B cell (primary cell): ENCODE results near the gene BOLA2B. TPM values are rescaled to one million over a fixed set of nuclear protein-coding genes. Genes with fewer than 3 reads are reported as not detected.
"Not testable (repeated sequence)": the region's sequence is repeated elsewhere in the genome, so short reads cannot be mapped to it uniquely, and the experiment has no call there.

Source experiments
- ATAC-seq: fragments of 200-7000 bp; cut with Tn5 transposase; one replicate; pipeline ENCODE4 v1.10.0; 2021; ENCODE audit warnings: low read depth, mild to moderate bottlenecking, moderate number of reproducible peaks, moderate library complexity
- CTCF ChIA-PET: fragments of 350-600 bp; sonication (Branson Sonifier 250); formaldehyde crosslinking; loops from one replicate; lab custom pipeline; 2021; ENCODE audit warnings: antibody characterized with exemption, inconsistent platforms; lab: Charles Lee
- POLR2A ChIA-PET: fragments of 350-600 bp; sonication (Branson Sonifier 250); formaldehyde crosslinking; loops from one replicate; lab custom pipeline; 2021; ENCODE audit warnings: antibody characterized with exemption; lab: Charles Lee
- DNase-seq: peaks from one replicate; pipeline ENCODE4 v3.0.0; 2013
- H2AFZ ChIP-seq: 2 replicates; pipeline ENCODE4 v1.6.1; 2012; ENCODE audit warnings: mild to moderate bottlenecking, low read depth, low read length; ENCODE audit not compliant: insufficient read depth, poor library complexity, severe bottlenecking
- H3K27ac ChIP-seq, 2 donors: 1 replicate in 1 of 2; 2 replicates in 1 of 2; pipeline ENCODE4 v1.5.1; 2012 to 2013; ENCODE audit warnings: low read length in 2 of 2, mild to moderate bottlenecking in 2 of 2, moderate library complexity in 1 of 2
- H3K27me3 ChIP-seq, 4 experiments: fragments of 200-600 bp in 1 of 4; sonication (generic) in 1 of 4; replicated peaks in 1 of 4; 1 replicate in 2 of 4; 2 replicates in 2 of 4; pipeline versions ENCODE4 v1.6.1 to v1.7.0; 2013 to 2016; ENCODE audit warnings: low read length in 3 of 4, mild to moderate bottlenecking in 2 of 4, mixed read lengths in 1 of 4, moderate library complexity in 1 of 4; ENCODE audit not compliant: insufficient read depth in 4 of 4, control insufficient read depth in 3 of 4; ENCODE audit errors: control extremely low read depth in 1 of 4
- H3K36me3 ChIP-seq, 2 experiments: replicated peaks in 1 of 2; 1 replicate in 1 of 2; 2 replicates in 1 of 2; pipeline versions ENCODE4 v1.6.1 to v1.7.1; 2013; ENCODE audit warnings: low read length in 1 of 2; ENCODE audit not compliant: insufficient read depth in 2 of 2, control insufficient read depth in 1 of 2; ENCODE audit errors: control extremely low read depth in 1 of 2, extremely low read depth in 1 of 2
- H3K4me1 ChIP-seq, 2 donors: fragments of 200-600 bp in 1 of 2; sonication (generic) in 1 of 2; 1 replicate in 1 of 2; 2 replicates in 1 of 2; pipeline versions ENCODE4 v1.5.1 to v1.6.1; 2013 to 2017; ENCODE audit warnings: low read length in 2 of 2; ENCODE audit not compliant: control insufficient read depth in 2 of 2, insufficient read depth in 2 of 2
- H3K4me2 ChIP-seq: replicated peaks from 2 replicates; pipeline ENCODE3; 2012; ENCODE audit warnings: mild to moderate bottlenecking, low read depth, low read length; ENCODE audit not compliant: poor library complexity, severe bottlenecking
- H3K4me3 ChIP-seq, 5 experiments: fragments of 200-600 bp in 1 of 5; sonication (generic) in 1 of 5; 1 replicate in 3 of 5; 2 replicates in 2 of 5; pipeline versions ENCODE4 v1.5.1 to v1.7.0; 2011 to 2016; ENCODE audit warnings: low read length in 4 of 5, mild to moderate bottlenecking in 4 of 5, low read depth in 2 of 5, control low read depth in 1 of 5, moderate library complexity in 1 of 5; ENCODE audit not compliant: insufficient read depth in 1 of 5; ENCODE audit errors: control extremely low read depth in 1 of 5, extremely low read depth in 1 of 5
- H3K79me2 ChIP-seq: fragments of 200-600 bp; sonication (generic); one replicate; pipeline ENCODE4 v1.6.0; 2016; ENCODE audit warnings: low read length; ENCODE audit not compliant: control insufficient read depth, insufficient read depth
- H3K9ac ChIP-seq: fragments of 200-600 bp; sonication (generic); 2 replicates; pipeline ENCODE4 v1.6.1; 2017; ENCODE audit warnings: mild to moderate bottlenecking, low read length, moderate library complexity
- H3K9me3 ChIP-seq, 3 donors: one replicate each; pipeline versions ENCODE4 v1.6.1 to v1.7.1; 2013; ENCODE audit warnings: low read length in 2 of 3; ENCODE audit not compliant: control insufficient read depth in 2 of 3, insufficient read depth in 1 of 3; ENCODE audit errors: control extremely low read depth in 1 of 3
- H4K20me1 ChIP-seq: 2 replicates; pipeline ENCODE4 v1.6.0; 2012; ENCODE audit warnings: mild to moderate bottlenecking, low read length; ENCODE audit not compliant: insufficient read depth, control insufficient read depth, poor library complexity, severe bottlenecking
- H3K27ac Mint-ChIP-seq: one replicate; pipeline ENCODE4 v1.8.0; 2021; ENCODE audit warnings: mixed read lengths
- H3K27me3 Mint-ChIP-seq: one replicate; pipeline ENCODE4 v1.8.0; 2021; ENCODE audit warnings: mixed read lengths
- H3K4me1 Mint-ChIP-seq: one replicate; pipeline ENCODE4 v1.8.0; 2021; ENCODE audit warnings: mixed read lengths
- H3K4me3 Mint-ChIP-seq: one replicate; pipeline ENCODE4 v1.8.0; 2021; ENCODE audit warnings: mixed read lengths
- H3K9me3 Mint-ChIP-seq: one replicate; pipeline ENCODE4 v1.8.0; 2022; ENCODE audit warnings: mixed read lengths; ENCODE audit not compliant: insufficient read depth
- WGBS: methylation state at CpG from one replicate; pipeline ENCODE4 v1.1.5; 2013; ENCODE audit warnings: missing lambda C conversion rate; ENCODE audit not compliant: insufficient coverage; 5-methylcytosine and 5-hydroxymethylcytosine counted together
- intact Hi-C: fragments of 100-400 bp; cut with micrococcal nuclease; formaldehyde crosslinking; loops from one replicate; pipeline ENCODE4 v1.10.0; 2022
- polyA plus RNA-seq: library from polyadenylated mRNA; depleted of rRNA; stranded (reverse); fragments of >200 nt; gene quantifications from 2 replicates; pipeline ENCODE4 v1.2.3, GENCODE V29; 2012
- total RNA-seq, 2 donors: library from RNA; stranded (reverse); fragments of 120-200 nt in 1 of 2; gene quantifications; 1 replicate in 1 of 2; 2 replicates in 1 of 2; pipeline versions ENCODE4 v1.2.3 to v1.2.4, GENCODE V29; 2013 to 2022

BOLA2B gene
- total and polyA plus RNA-seq, 2 donors (not counting 1 experiment from before 2014, with no cell fraction given), result 82.5 to 155 TPM

DNA sequence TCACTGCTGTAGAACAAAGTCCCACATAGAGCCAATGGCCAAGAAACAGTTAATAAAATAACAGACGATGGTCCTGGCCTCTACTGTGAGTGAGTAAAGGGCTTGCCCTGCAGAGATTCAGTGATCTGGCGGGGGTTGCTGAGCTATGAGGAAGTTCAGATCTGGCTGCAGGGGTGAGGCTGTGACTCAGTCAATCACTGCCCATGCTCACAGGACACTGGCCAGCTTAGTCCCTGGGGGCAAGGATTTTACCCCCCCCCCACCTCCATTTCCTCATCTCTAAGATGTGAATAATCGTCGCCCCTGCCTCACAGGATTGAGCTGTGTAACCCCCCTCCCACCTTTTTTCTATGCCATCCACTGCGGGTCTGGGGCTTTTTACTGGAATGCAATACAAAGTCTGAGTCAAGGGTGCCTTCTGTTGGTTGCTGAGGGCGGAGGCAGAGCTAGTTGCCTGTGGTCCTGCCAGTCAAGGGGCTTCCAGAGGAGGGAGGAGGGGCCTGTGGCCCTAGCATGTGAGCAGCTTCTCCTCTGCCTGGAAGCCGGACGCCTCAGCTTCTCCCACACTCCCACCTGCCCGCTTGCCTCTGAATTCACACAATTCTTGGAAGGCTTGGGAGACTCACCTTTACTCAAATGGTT is 13.7 kb upstream of the BOLA2B start:
- H2AFZ ChIP-seq, H3K4me1 ChIP-seq, H3K27ac ChIP-seq, H3K27me3 Mint-ChIP-seq, H3K4me1 Mint-ChIP-seq, H3K27me3 ChIP-seq, POLR2A ChIA-PET, H3K9ac ChIP-seq, H3K79me2 ChIP-seq, DNase-seq, H3K4me2 ChIP-seq, H4K20me1 ChIP-seq, H3K36me3 ChIP-seq, H3K27ac Mint-ChIP-seq, H3K4me3 Mint-ChIP-seq, intact Hi-C loops, CTCF ChIA-PET, H3K9me3 Mint-ChIP-seq, H3K4me3 ChIP-seq, H3K9me3 ChIP-seq: not testable (repeated sequence)
- ATAC-seq, result peak; percentile 56
- no CpG with 5 or more reads among the region's 9 CpGs for WGBS

DNA sequence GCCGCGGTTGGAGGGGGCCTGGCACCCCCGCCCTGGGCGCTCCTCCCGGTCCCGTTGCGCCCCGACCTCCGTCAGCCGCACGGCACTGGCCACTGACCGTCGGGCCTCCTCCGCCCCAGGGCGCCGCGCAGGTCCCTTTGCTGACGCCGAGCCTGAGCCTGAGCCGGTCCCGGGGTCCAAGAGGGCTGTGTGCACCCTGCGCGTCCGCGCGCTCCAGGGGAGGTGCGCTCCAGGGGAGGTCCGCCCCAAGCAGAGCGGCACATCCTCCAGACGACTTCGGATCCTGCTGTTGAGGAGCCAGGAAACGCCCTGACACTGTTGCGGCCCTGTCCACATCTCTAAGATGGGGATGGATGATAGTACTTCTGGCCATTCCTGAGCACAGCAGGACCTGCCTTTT is 12.8 kb upstream of the BOLA2B start:
- H3K27me3 Mint-ChIP-seq, H3K27me3 ChIP-seq, CTCF ChIA-PET, H3K4me1 Mint-ChIP-seq, POLR2A ChIA-PET, H3K4me1 ChIP-seq, H3K36me3 ChIP-seq, H3K27ac Mint-ChIP-seq, intact Hi-C loops, H4K20me1 ChIP-seq, H3K27ac ChIP-seq, H3K9me3 ChIP-seq, DNase-seq, H3K9me3 Mint-ChIP-seq, H3K4me2 ChIP-seq, H3K4me3 Mint-ChIP-seq, H3K79me2 ChIP-seq: not testable (repeated sequence)
- H3K4me3 ChIP-seq, result peak overlapping the region in 4 of 5 experiments; percentile 29 to 57 (median 52)
- no CpG with 5 or more reads among the region's 33 CpGs for WGBS
- ATAC-seq, result peak; percentile 8
- H2AFZ ChIP-seq, result peak overlapping the region; percentile 66
- H3K9ac ChIP-seq, result peak overlapping the region; percentile 54

DNA sequence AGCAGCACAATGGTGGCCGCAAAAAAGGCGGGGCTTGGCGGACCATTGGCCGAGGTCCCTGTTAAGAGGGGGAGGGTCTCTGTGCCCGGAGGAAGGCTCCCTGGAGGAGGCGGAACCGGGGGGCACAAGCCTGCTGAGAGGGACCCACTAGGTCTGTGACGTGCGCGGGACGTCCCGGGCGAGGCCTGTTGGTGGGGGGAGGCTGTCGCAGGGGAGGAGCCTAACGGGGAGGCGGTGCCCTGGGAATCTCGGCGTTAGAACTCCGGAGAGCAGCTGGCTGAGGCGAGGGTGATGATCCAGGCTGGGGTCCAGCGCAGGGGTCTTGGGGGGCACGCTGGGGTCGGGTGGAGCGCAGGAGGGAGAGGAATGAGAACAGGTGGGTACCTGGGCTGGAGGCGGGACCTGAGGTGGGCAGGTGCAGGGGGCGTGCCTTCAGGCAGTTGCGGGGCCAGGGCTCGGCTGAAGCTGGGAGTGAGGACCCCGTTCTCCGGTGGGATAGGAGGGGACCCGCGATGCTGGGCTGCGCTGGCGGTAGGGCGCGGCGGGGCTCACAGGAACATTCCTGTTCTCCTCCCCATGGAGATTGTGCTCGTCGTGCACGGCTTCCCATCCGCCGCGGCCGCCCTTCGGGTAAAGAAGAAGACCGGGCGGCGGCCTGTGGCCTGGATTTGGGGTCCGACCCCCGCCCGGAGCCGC is 12.2 kb upstream of the BOLA2B start:
- H3K27ac ChIP-seq, H3K27ac Mint-ChIP-seq, H3K27me3 Mint-ChIP-seq, H3K9me3 Mint-ChIP-seq, H4K20me1 ChIP-seq, CTCF ChIA-PET, H3K27me3 ChIP-seq, H3K4me2 ChIP-seq, H3K79me2 ChIP-seq, DNase-seq, H3K4me1 ChIP-seq, POLR2A ChIA-PET, H3K4me3 Mint-ChIP-seq, intact Hi-C loops, H3K9me3 ChIP-seq, H3K36me3 ChIP-seq, H3K4me1 Mint-ChIP-seq: not testable (repeated sequence)
- H2AFZ ChIP-seq, result peak overlapping the region; percentile 66
- peak; percentile 74 for ATAC-seq
- peak overlapping the region; percentile 54 for H3K9ac ChIP-seq
- peak overlapping the region in 4 of 5 experiments; percentile 29 to 57 (median 52) for H3K4me3 ChIP-seq
- 0% methylated on average over 8 of the region's 52 CpGs for WGBS
